Spleen (tissue), 11 donors: ENCODE data around the gene SMIM3. TPM values are rescaled to one million over a fixed set of nuclear protein-coding genes. Genes with fewer than 3 reads are reported as not detected.
"Not testable (repeated sequence)": the region's sequence is repeated elsewhere in the genome, so short reads cannot be mapped to it uniquely, and the experiment has no call there.

Source experiments
- DNase-seq: peaks from one replicate; pipeline ENCODE4 v3.0.0-alpha.2; 2020
- H3K27ac ChIP-seq, 8 donors: fragments of 200-600 bp; sonication (generic) in 7 of 8; 1 replicate in 4 of 8; 2 replicates in 4 of 8; pipeline versions ENCODE4 v1.5.0 to v1.8.0; 2016 to 2021; ENCODE audit warnings: inconsistent platforms in 4 of 8, mild to moderate bottlenecking in 4 of 8, moderate library complexity in 1 of 8
- H3K27me3 ChIP-seq, 7 donors: fragments of 200-600 bp; sonication (generic) in 6 of 7; replicated peaks in 1 of 7; 1 replicate in 4 of 7; 2 replicates in 3 of 7; pipeline versions ENCODE4 v1.5.0 to v1.8.0; 2016 to 2021; ENCODE audit warnings: inconsistent platforms in 3 of 7, mild to moderate bottlenecking in 1 of 7
- H3K36me3 ChIP-seq, 6 donors: fragments of 200-600 bp; sonication (generic) in 5 of 6; 1 replicate in 4 of 6; 2 replicates in 2 of 6; pipeline versions ENCODE4 v1.5.0 to v1.8.0; 2016 to 2021; ENCODE audit warnings: inconsistent platforms in 2 of 6
- H3K4me1 ChIP-seq, 6 donors: fragments of 200-600 bp; sonication (generic) in 5 of 6; 1 replicate in 3 of 6; 2 replicates in 3 of 6; pipeline versions ENCODE4 v1.5.0 to v1.8.0; 2016 to 2021; ENCODE audit warnings: inconsistent platforms in 3 of 6
- H3K4me3 ChIP-seq, 8 donors: fragments of 200-600 bp; sonication (generic) in 7 of 8; 1 replicate in 4 of 8; 2 replicates in 4 of 8; pipeline versions ENCODE4 v1.5.0 to v1.8.0; 2016 to 2021; ENCODE audit warnings: inconsistent platforms in 4 of 8, mild to moderate bottlenecking in 4 of 8, moderate library complexity in 2 of 8
- H3K9me3 ChIP-seq, 8 donors: fragments of 200-600 bp; sonication (generic) in 7 of 8; 1 replicate in 4 of 8; 2 replicates in 4 of 8; pipeline versions ENCODE4 v1.5.0 to v1.8.0; 2016 to 2021; ENCODE audit warnings: inconsistent platforms in 4 of 8
- CTCF ChIP-seq, 11 experiments: fragments of 200-600 bp in 7 of 11; fragments of 450-650 bp in 4 of 11; sonication (generic) in 4 of 11; IDR thresholded peaks in 8 of 11; conservative IDR thresholded peaks in 3 of 11; 1 replicate in 7 of 11; 2 replicates in 4 of 11; pipeline versions ENCODE4 v1.4.0 to v1.8.0; 2016 to 2021; ENCODE audit warnings: antibody characterized with exemption in 11 of 11, inconsistent platforms in 4 of 11, mild to moderate bottlenecking in 1 of 11
- POLR2A ChIP-seq, 3 donors: fragments of 450-650 bp; IDR thresholded peaks; one replicate each; pipeline ENCODE4 v1.5.1; 2017; ENCODE audit warnings: antibody characterized with exemption in 3 of 3, mild to moderate bottlenecking in 1 of 3
- POLR2AphosphoS5 ChIP-seq, 3 donors: sonication (generic); formaldehyde crosslinking; IDR thresholded peaks; one replicate each; pipeline ENCODE4 v1.5.1; 2017; ENCODE audit warnings: antibody characterized with exemption in 3 of 3
- WGBS, 5 donors: extraction: QIAGEN DNeasy Blood & Tissue Kit in 3 of 5; methylation state at CpG; one replicate each; pipeline versions ENCODE4 v1.1.5 to v1.1.7; 2013 to 2018; 5-methylcytosine and 5-hydroxymethylcytosine counted together
- intact Hi-C: fragments of 100-400 bp; cut with DNase I; formaldehyde crosslinking; loops from one replicate; pipeline ENCODE4 v1.15.0; 2023; ENCODE audit warnings: low total_unique reads
- polyA plus RNA-seq, 3 donors: library from polyadenylated mRNA; stranded (reverse); fragments of 200-250 nt; gene quantifications; one replicate each; pipeline ENCODE4 v1.2.1, GENCODE V29; 2013
- total RNA-seq, 7 donors: library from RNA; depleted of rRNA in 3 of 7; stranded (reverse); fragments of >200 nt in 3 of 7; fragmentation: NEBNext Ultra II Directional in 4 of 7; extraction: Animal tissue kit (Norgen Biotek cat#: 25700) in 4 of 7; gene quantifications; one replicate each; pipeline versions ENCODE4 v1.1.0 to v1.2.1, GENCODE V29; 2016 to 2021
- donor health status: healthy with polysubstance abuse.
- donor health status: DM: no; HTN: no; CAD: no; lungs with moderate emphysema.
- donor health status: DM: no; HTN: no; CAD: no.
- donor health status: Bipolar disorder and iron deficiency.
- donor health status: healthy.
- donor health status: DM: no; HTN: no; CAD: no.
- donor health status: DM: yes; HTN: yes; CAD: no.

Gene SMIM3
- total and polyA plus RNA-seq, 10 donors: 8.8 to 59.7 (median 24.5) TPM

- 86 to 98% (median 92%) methylated on average over 3 of the region's 3 CpGs for WGBS, 5 donors
- no peaks in the 10 kb centered on the region for H3K27me3 ChIP-seq
Measured at GRCh38 chr5:150809363-150809762, 30.8 kb downstream of the SMIM3 start.

DNA sequence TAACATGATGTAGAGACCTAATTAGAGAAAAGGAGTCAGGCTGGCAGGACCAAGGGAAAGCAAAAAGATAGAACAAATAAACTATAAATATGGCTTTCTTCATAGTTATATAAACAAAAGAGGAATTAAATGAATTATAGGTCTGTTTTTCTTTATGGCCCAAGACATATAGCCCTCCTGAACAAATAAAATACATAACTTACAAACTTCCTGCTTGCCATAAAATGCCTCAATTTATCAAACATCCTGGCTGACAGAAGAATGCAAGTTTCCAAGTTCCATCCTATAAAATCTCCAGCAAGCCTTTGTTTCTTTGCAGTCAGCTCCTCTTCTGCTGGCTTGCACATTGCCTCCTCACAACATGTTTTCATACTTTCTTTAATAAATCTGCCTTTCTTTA, 36.5 kb downstream of the SMIM3 start:
- Histone ChIP-seq H3K4me1 (no peaks in the 10 kb centered on the region), H3K9me3 (peaks cover 0 to 38% (median 28%) of the 10 kb centered on the region in 8 donors), H3K27ac (no peak overlapping the region), H3K4me3 (no peak overlapping the region), H3K27me3 (no peaks in the 10 kb centered on the region), H3K36me3 (no peaks in the 10 kb centered on the region)
- intact Hi-C loops: no loop called here
- no peak for DNase-seq
- no peak for TF ChIP-seq POLR2AphosphoS5 (IDR thresholded peaks at IDR 0.05)
- TF ChIP-seq POLR2A (IDR thresholded peaks at IDR 0.05): no peak
- no peak for TF ChIP-seq CTCF (IDR thresholded peaks at IDR 0.05 in 8 of 11, conservative IDR thresholded peaks at IDR 0.05 in 3 of 11)

More at GRCh38 chr5:150809363-150809762, 30.8 kb downstream of the SMIM3 start:
- Histone ChIP-seq H3K4me3 (no peak overlapping the region), H3K36me3 (no peaks in the 10 kb centered on the region), H3K4me1 (no peaks in the 10 kb centered on the region), H3K27ac (no peak overlapping the region), H3K9me3 (no peaks in the 10 kb centered on the region)
- TF ChIP-seq POLR2AphosphoS5 (IDR thresholded peaks at IDR 0.05): no peak
- no peak for TF ChIP-seq CTCF (IDR thresholded peaks at IDR 0.05 in 8 of 11, conservative IDR thresholded peaks at IDR 0.05 in 3 of 11)
- TF ChIP-seq POLR2A (IDR thresholded peaks at IDR 0.05): no peak
- DNase-seq: no peak
- intact Hi-C loops: no loop called here

- intact Hi-C loops: no loop called here
- no peaks in the 10 kb centered on the region for H3K36me3 ChIP-seq
- DNase-seq: no peak
- H3K27me3 ChIP-seq: peaks cover 0 to 3% (median 0%) of the 10 kb centered on the region in 7 donors
- H3K9me3 ChIP-seq: peaks cover 0 to 51% (median 28%) of the 10 kb centered on the region in 8 donors
- no peak overlapping the region for H3K27ac ChIP-seq
- no peak overlapping the region for H3K4me3 ChIP-seq
- 74 to 100% (median 90%) methylated on average over 2 of the region's 2 CpGs for WGBS, 5 donors
- TF ChIP-seq POLR2A (IDR thresholded peaks at IDR 0.05): no peak
- TF ChIP-seq POLR2AphosphoS5 (IDR thresholded peaks at IDR 0.05): no peak
- no peak for TF ChIP-seq CTCF (IDR thresholded peaks at IDR 0.05 in 8 of 11, conservative IDR thresholded peaks at IDR 0.05 in 3 of 11)
- no peaks in the 10 kb centered on the region for H3K4me1 ChIP-seq
Measured at GRCh38 chr5:150816946-150817345, 38.4 kb downstream of the SMIM3 start.

GRCh38 chr5:150829744-150830143, 51.2 kb downstream of the SMIM3 start:
- Histone ChIP-seq H3K4me1 (no peaks in the 10 kb centered on the region), H3K27me3 (no peaks in the 10 kb centered on the region), H3K9me3 (peaks cover 3 to 60% (median 31%) of the 10 kb centered on the region in 8 donors), H3K36me3 (no peaks in the 10 kb centered on the region), H3K4me3 (no peak overlapping the region), H3K27ac (no peak overlapping the region)
- TF ChIP-seq POLR2AphosphoS5 (IDR thresholded peaks at IDR 0.05) (no peak), POLR2A (IDR thresholded peaks at IDR 0.05) (no peak), CTCF (IDR thresholded peaks at IDR 0.05 in 8 of 11, conservative IDR thresholded peaks at IDR 0.05 in 3 of 11) (no peak)
- intact Hi-C loops: no loop called here
- WGBS, 5 donors: 74 to 80% (median 79%) methylated on average over 5 of the region's 5 CpGs
- no peak for DNase-seq

DNA sequence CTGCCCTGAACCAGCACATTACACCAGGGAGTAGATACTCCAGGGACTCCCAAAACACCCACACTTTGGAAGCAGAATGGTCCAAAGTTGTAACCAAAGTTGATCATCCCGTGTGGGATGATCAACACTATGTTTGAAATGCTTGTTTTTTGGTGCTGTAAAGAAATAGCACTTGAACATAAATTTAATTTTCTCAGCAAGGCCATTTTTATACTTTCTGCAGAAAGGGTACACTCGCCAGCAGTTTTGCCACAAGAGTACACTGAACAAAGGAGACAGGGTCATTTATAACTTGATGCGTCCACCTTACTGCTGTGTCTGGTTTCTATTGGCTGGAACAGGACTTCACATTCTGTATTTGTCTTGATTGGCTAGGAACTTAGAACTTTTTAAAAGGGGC, 53.3 kb downstream of the SMIM3 start:
- WGBS, 5 donors: 77 to 92% (median 84%) methylated on average over 2 to 3 of the region's 3 CpGs
- H3K27ac ChIP-seq, H3K4me3 ChIP-seq, intact Hi-C loops, DNase-seq, H3K4me1 ChIP-seq, H3K36me3 ChIP-seq, H3K27me3 ChIP-seq: not testable (repeated sequence)
- peaks cover 3 to 62% (median 31%) of the 10 kb centered on the region in 8 donors for H3K9me3 ChIP-seq
